GM19240 (cell line): Measurements from ENCODE around the gene SETBP1.

Experiments used
- DNase-seq: peaks from one replicate; pipeline ENCODE4 v3.0.0; 2011; ENCODE audit warnings: low spot score; ENCODE audit not compliant: insufficient read length

SETBP1 gene

DNA sequence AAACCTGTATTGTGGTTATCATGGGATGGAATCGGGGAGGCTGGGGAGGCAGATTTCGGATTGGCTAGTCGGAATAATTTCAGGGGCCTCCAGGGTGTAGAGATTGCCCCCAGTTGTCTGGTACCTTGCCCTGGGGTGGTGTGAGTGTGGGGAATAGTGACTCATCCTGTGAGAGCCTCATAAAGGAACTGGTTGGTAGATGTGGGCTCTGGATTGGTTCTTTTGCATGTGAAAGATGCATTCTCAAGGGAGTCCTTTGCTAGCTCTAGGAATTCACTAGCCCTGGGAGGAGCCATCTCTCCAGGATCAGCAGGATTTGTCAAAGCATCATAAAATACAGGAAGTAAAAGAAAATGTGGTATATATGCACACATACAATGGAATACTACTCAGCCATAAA, 331.6 kb downstream of the SETBP1 start:
- no peak for DNase-seq

DNA sequence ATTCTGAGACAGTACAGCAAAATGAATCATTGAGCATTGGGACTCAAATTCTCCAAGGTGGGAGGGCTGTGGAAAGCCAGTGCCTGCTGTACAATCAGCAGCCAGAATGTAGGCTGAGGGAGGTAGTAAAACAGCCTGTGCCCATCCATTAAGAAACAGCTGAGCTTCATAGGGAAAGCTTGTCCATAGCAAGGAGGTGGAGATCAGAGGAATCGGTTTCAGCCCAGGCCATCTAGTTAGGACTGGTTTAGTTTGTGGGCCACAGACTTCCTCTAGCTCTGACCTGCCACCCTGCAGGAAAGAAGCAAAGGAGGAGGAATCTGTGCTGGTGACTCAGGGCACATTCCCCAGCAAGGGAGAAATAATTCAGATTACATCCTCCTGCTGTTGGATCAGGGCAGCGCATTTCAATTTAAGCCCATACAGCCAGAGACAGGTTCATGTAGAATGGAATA, 333.4 kb downstream of the SETBP1 start:
- DNase-seq, result no peak

DNA sequence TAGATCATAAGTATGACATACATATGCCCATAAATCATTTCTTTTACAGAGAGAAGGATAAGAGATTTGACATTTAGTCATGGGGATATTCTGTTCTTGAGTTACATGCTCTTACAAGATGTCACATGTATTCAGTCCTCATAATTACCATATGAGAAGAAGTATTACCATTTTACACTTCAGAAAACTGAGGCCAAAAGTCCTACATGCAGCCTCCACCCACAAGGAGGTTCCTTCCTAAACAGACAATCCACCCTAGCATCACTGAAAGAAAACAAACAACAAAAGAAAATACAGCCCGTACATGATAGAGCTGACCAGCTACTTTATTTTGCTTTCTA, 335.1 kb downstream of the SETBP1 start:
- DNase-seq, result no peak

DNA sequence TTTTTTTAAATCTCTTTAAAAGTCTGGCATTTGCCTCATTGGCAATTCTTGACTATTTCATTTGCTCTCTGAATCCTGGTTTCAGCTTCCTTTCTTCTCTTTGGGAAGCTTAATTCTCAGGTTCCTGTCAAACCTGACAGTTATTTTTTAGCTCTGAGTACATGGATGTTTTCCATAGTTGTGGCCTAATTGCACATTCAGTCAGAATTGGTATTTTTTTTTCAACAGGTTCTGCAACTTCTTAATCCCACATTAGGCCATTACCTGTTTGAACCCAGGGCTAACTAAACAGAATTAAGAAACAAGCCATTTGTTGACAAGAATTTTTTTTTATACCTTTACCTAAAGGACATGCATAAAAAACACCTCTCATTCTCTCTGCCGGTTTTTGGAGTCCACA, 338.8 kb downstream of the SETBP1 start:
- no peak for DNase-seq

DNA sequence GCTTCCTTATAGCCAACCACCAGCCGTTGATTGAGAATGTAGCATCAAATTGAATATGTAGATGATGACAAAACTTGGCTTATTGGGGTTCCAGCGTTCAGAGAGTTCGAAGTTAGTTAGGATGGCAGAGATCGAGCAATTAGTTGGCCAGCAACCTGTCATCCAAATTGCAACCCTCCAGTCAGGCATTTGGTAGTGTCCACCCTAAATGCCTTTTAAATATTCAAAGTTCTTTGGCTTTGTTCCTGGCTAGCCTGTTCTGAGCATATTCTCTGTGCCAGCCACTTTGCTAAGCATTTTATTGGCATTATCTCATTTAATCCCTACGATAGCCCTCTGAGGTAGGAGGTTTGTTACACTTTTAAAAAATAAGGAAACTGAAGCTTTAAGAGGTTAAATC, 342.8 kb downstream of the SETBP1 start:
- DNase-seq, result no peak

DNA sequence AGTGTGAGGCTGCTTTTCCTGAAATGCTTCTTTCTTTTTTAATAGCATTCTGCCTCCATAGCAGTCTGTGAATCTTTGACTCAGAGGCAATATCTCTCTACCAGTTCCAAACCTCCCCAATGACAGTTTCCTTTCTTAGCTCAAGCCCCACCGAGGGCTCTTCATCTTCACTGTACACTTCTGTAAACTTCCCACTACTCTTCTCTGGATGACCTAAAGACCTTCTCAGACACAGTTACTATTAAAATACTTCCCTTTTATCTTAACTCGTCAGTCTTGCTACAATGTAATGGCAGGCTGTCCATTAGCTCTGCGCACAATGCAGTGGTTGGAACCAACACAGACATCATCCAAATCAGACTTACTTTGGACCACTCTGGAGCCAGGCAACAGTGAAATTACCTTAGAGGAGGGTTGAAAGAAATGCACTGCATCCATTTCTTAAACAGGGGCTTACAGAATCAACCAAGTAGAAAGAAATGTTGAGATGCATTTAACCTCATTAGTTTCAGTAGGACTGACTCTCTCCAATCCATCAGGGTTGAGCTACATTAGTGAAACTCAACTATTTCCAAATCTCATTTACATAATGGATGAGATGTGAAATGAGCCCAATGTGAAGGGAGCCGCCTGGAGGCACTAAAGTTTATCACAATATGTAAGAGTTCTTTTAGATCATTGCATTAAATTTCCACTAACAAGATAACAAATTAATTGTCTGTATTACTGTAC, 343.8 kb downstream of the SETBP1 start:
- DNase-seq, result no peak

DNA sequence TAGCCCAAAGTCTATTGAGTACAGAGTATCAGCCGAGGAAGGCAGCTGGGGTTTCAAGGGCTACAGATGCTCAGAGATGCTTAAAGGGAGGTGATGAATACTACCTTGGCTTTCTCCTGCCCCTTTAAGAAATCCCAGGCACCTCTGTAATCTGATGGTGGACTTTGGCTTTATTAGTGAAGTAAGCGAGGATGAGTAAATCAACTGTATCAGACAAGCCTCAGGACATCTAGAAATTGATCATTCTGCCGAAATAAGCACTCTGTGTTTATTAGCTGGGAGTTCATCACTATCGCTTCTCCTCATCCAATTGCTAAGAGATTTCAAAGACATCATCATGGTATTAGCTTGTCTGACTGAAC, 344.4 kb downstream of the SETBP1 start:
- no peak for DNase-seq

DNA sequence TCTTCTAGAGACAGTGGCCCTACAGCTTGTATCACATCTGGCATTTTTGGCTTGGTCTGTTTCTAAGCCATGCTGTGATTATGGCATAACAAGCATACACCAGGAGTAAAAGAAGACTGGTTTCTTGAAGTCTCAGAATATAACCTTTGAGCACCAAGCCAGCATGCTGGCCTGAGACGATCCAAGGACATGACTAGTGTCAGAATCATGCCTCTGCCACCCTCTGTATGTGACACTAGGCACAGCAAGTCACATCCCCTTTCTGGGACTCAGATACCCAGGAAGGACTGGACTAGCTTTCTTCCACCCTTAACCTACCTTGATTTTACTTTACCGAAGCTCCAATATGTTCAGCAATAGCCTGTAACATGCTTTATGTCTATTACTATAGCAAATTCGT, 345.5 kb downstream of the SETBP1 start:
- DNase-seq, result no peak

DNA sequence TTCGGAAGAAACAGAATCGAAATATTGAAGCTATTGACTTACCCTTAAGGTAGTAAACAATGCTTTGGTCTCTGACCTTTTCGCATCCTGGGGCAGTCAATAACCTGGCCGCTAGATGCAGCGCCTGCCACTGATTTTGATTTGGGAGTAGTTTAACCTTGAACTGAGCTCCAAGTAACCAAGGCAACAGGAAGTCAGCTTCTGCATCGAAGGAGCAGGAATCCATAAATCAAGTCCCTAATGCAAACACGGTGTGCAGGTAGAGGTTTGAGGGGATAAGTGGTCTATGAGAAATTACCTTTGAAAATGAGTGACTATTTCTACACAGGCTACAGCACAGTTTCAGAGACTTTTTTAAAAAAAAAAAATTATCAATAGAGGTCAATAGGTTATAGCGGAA, 353.5 kb downstream of the SETBP1 start:
- no peak for DNase-seq

DNA sequence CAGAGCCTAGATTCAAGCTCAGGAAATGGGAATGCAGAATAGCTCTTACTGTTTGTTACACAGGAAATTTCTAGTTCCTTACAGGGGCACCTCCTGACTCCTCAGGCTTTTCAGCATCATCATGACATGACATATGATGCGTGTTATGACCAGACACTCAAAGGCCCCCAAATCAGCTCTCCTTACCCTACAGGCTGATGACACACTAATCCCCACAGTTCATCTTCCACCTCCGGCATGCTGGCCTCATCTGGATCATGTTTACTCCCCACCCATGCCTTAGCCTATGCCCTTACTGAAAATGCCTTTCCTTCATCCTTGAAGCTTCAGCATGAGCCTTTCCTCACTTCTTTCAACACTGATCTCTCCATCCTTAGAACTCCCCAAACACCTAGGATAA, 356.9 kb downstream of the SETBP1 start:
- DNase-seq, result no peak

DNA sequence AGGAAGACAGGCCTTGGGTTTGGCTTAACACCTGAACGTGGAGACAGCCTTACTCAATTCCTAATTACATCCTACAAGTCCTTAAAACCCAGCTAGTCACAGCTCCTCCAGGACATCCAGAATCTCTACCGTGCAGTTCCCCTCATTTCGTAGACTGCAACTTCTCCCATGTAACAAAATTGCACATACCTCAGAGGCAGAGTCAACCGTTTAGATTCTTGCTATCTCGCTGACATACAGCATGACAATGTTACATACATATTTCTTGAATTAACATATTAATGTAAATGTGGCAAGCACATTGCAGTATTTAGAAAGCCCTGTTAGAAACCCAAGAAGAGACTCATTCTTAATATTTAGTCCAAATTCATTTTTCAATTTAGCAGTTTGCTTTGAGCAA, 358.7 kb downstream of the SETBP1 start:
- DNase-seq, result no peak

DNA sequence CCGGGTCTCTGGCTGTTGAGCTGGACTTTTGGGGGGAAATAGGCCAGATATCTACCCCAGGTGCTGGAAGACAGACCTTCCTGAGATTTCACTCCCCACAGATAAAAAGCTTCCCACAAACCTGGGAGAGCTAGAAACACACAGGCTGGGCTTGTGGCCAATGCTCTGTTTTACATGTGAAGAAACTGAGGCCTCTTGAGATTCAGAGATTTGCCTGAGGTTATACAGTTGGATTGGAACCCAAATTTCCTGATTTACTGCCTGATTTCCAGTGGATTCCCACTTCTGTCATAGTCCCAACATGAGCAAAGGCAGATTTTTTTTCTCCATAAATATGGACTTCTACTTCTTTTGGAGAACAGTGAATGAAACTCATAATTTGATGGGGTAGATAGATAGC, 360.2 kb downstream of the SETBP1 start:
- DNase-seq, result no peak

DNA sequence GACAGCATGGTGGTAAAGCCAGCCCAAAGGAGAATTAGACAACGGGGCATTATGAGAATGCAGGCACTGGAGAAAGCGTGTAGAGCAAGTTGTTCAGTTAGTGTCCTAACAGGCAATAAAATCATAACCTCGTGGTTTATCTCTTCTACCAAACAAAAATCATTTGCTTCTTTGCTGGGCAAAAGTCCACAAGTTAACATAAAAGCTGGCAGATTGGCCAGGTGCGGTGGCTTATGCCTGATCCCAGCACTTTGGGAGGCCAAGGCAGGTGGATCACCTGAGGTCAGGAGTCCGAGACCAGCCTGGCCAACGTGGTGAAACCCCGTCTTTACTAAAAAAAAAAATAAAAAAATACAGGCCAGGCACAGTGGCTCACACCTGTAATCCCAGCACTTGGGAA, 364.1 kb downstream of the SETBP1 start:
- no peak for DNase-seq

DNA sequence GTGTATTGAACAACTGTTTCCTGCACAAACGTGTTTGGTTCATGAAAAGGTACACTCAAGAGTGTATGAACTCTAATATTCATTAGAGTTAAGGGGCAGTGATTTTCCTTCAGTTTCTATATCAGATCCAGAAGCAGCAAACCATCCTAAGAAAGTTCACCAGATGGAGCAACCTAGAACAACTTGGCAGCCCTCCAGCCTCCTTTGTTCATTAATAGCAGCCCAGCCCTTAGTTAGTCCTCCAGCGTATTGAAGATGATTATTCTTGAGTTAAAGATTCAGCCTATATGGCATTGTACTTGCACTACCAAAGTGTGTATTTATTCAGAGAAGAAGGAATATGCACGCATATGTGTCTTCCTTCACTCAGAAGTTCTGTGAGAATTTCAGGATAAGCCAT, 365.5 kb downstream of the SETBP1 start:
- DNase-seq, result no peak

DNA sequence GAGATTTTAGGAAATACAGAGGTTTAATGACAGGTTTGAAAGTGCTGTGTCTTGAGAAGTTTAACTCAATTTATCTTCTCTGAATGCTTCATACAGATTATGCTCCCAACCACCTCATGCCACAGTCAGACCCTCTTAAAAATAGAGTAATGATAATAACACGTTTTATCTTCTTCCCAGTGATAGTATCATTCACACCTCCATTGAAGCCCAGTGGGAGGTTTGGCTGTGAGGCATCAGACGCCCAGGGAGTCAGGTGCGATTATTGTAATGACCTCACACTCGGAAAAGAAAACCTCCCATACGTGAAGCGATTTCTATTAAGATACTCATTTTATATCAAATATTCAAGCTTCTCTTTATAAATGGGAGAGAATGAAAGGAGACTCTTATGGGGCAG, 366.3 kb downstream of the SETBP1 start:
- DNase-seq, result no peak

DNA sequence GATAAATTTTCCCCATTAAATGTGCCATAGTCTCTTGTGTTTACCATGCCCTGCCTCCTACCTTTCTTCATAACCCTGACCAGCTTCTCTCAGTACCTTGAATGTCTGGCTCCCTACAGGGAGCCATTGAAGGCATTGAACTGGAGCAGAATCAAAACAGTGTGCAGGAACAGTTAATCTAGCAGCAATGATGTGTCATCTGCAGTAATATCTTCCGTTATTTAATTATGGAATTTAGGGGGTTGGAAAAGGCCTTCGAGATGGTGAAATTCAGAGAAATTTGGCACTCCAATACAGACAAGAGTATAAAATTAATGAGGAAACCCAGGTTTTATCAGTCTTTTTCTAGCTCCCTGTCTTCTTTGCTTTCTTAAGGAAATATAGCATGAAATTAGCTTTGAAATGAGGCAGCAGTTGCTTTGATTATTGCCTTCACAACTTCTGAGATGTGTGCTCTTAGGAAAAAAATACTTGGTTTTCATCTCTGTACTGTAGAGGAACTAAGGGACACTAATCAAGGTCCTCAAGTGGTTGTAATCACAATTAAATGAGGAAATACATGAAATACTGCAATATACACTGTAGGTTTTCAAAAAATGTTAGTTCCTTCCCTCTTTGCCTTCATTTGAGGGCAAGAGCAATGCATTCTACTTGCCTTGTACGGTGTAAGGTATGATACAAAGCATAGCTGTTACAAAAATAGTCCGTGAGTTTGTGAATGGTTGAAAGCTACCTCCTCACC, 369.1 kb downstream of the SETBP1 start:
- no peak for DNase-seq

DNA sequence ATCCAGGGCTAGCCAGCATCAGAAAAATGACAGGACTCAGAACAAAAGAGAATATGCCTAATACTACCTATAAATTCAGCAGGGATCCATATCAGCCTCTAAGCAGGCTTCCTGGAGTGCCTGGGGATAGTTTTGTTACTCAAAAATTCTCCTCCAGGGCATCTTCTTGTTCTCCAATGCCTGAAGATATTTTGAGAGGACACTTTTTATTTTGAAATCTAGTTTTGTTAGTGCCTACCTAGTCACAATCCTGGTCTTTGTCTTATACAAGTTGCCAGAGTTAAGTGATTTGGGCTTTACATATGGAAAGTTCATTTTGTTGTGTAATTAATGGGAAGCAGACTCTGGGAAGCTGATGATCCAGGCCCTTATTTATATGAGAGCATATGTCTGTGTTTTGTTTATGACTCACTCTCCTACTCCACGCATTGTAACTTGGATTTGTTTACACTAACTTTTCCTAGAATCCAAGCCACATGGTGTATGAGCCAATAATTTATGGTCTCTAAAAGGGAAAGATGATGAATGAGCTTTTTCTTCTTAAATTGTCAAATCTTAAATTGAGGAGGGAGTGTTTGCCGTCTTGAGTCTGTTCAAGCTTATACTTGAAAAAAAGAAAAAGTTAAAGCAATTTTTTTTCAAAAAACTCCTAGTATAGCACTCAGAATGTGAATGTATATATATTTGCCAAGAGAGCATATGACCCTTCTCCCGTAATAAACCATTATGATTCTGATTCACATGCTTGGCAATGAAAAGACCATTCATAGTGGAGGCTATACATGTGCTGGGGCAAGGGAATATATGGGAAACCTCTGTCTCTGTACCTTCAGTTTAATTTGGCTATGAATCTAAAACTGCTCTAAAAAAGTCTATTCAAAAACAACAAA, 370.3 kb downstream of the SETBP1 start:
- DNase-seq, result no peak

DNA sequence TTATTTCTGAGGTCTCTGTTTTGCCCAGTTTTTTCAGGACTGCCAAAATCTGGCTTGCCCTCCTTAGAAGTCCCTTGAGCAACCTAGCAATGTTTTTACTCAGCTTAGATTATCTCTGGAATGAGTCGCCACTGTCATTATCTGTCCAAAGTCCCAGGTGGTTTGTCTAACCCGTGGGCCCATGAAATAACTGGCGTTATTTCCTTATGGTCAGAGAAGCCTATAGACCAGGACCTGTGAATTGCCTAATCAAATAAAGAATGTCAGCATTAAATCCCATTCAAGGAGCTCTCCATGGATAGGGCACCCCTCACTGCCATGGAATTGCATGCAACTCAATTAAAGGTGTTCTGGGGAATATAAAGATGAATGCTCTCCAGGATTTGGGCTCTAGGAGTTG, 373.9 kb downstream of the SETBP1 start:
- no peak for DNase-seq

DNA sequence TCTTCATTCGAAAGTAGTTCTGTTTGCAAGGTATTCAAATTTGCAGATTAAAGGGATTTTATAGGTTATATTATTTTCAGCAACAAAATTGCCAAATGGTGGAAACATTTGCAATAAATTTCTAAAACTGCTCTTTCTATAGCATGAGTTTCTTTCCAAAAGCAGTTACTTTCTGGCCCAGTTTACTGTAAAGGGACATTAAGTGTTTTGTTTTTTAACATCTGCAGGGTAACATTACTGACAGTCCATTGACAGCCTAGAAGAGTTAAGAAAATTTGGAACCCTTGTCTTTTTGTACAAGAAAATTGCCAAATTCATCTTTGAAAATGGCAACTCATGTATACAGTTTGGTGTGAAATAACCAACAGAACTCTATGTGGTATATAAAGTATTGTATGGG, 375.1 kb downstream of the SETBP1 start:
- no peak for DNase-seq

DNA sequence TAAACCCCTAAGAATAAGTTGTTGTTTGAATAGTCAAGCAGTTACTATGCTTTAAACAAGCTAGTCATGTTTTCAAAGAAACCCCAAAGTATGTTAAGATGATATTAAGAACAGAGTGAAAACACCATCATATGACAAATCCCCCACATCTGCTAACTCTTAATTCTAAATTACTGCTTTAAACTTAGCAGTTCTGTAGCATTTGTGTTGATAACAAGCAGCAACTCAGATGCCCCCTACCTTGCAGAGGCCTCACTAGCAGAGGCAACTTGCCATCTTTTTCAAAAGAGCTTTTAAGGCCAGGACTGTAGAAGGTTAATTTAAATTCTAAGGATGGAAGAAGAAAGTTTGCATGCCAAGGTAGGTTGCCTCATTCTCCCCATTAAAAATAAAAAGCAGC, 376.2 kb downstream of the SETBP1 start:
- DNase-seq, result no peak

DNA sequence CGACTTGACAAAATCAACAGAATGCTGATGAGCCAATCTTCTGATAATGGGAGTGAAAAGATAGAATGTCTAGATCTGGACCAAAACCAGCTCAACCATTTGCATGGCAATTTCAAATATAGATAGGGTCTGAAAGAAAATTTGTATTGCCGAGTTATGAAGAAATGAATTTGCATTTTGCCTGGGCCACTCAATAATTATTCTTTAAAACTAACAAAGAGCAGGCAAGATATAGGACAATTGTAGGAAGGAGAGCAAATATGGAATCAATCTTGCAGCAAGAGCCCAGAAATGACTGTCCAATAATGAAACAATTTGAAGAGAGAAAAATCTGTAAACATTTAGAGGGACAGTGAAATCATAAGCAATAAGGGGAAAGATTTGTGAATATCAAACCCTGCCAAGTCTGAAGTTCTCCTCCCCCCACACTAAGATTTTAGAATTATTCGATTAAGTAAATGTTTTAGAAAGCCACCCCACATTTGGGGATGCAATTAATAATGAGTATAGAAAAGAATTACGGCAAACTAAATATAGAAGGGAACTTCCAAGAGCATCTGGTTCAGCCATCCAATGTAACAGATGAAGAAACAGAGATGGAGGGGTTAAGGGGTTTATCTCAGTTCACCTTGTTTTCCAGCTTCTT, 377.4 kb downstream of the SETBP1 start:
- DNase-seq, result no peak

DNA sequence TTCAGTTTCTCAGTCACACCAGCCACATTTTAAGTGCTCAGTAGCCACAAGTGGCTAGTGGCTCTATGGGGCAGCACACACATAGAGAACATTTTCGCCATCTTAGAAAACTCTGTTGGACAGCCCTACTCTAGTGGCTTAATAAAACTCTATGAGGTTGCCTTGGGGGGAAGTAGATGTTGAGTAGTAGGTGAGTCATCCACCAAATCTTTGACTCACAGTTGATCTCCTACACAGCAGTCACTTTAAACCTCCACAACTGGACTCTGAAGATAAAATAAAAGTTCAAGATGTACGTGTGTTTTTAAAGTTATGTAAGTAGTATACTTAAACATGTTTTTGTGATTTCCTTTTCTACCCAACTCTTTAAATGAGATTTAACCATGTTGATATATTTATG, 379.0 kb downstream of the SETBP1 start:
- no peak for DNase-seq
